RCC 7860 (cell line): ENCODE data around the gene FOSL2.

Experiments
- DNase-seq: peaks from one replicate; pipeline ENCODE4 v3.0.0-alpha.2; 2015; ENCODE audit warnings: low spot score
- FAIRE-seq: peaks from 2 replicates; lab custom pipeline; 2012; peaks lifted over from hg19 to GRCh38; lab: Jason Lieb, UNC

FOSL2 gene

GRCh38 chr2:28391564-28392296, 928 bp upstream of the FOSL2 start:
- DNase-seq = peak; percentile 84
- no peak for FAIRE-seq

DNA sequence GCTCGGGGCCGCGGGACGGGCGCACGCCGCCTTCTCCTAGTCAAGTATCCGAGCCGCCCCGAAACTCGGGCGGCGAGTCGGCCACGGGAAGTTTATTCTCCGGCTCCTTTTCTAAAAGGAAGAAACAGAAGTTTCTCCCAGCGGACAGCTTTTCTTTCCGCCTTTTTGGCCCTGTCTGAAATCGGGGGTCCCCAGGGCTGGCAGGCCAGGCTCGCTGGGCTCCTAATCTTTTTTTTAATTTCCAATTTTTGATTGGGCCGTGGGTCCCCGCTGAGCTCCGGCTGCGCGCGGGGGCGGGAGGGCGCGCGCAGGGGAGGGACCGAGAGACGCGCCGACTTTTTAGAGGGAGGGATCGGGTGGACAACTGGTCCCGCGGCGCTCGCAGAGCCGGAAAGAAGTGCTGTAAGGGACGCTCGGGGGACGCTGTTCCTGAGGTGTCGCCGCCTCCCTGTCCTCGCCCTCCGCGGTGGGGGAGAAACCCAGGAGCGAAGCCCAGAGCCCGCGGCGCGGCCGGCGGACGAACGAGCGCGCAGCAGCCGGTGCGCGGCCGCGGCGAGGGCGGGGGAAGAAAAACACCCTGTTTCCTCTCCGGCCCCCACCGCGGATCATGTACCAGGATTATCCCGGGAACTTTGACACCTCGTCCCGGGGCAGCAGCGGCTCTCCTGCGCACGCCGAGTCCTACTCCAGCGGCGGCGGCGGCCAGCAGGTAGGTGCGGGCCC, 617 bp downstream of the FOSL2 start:
- peak; percentile 22 for DNase-seq
- FAIRE-seq = no peak

DNA sequence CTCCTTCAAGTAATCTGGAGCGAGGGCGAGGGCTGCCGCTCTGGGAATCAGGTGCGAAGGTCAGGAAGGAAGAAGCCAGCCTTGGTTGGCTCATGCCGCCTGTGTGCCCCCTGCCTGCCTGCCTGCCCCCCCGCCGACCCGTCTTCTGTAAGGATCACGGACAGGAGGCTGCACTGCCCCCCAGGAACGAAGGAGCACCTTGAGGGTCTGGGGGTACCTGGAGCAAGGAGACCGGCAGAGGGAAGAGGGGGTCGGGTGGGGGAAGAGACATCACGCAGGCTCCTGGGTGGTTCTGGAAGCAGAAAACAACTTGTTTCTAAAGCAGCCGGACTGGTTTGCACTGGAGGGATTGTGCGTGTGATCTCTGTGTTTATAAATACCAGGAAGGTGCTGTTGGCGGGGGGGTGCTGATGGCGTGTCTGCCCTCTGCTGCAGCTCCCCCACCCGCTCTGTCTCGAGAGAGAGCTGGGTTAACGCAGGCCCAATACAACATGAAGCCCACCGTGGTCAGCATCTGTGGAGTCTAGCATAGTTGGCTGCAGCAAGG, 1.7 kb downstream of the FOSL2 start:
- peak; percentile 28 for DNase-seq
- no peak for FAIRE-seq

- FAIRE-seq (no peak), DNase-seq (peak; percentile 4)
These were observed 2.3 kb downstream of the FOSL2 start for GRCh38 chr2:28394997-28395333.

DNA sequence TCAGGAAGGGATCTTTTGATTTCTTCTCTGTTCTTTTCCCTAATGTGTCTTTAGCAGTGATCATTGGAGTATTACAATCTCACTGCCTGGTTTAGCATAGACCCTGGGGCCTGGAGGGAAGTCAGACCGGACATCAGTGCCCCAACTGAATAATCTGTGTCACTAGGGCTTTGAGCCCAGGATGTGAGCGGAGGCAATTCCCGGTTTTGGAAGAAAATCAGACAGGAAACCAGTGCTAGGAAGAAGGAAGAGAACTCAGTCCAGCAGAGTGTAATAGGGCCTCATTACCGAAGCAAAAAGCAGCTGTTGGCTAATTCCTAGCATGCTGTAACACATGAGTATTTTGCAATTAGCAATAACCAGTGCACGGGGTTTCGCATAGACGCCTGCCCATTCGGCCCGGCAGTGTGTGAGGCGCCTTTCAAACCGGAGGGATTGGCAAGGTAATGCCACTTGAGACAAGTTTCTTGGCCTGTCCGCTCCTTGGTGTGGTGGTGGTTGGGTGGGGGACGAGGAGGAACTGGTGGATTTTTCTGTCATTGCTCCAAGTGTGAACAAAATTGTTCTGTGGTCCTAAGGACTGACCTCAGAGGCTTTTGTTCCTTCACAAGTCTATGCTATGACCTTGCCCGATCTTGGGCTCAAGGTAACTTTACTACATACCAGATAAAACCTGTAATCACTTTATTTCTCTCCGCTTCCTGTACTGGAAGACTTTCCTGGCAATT, 2.8 kb downstream of the FOSL2 start:
- FAIRE-seq (no peak), DNase-seq (peak; percentile 50)

GRCh38 chr2:28397043-28397381, 4.4 kb downstream of the FOSL2 start:
- no peak for DNase-seq
- FAIRE-seq = no peak

DNA sequence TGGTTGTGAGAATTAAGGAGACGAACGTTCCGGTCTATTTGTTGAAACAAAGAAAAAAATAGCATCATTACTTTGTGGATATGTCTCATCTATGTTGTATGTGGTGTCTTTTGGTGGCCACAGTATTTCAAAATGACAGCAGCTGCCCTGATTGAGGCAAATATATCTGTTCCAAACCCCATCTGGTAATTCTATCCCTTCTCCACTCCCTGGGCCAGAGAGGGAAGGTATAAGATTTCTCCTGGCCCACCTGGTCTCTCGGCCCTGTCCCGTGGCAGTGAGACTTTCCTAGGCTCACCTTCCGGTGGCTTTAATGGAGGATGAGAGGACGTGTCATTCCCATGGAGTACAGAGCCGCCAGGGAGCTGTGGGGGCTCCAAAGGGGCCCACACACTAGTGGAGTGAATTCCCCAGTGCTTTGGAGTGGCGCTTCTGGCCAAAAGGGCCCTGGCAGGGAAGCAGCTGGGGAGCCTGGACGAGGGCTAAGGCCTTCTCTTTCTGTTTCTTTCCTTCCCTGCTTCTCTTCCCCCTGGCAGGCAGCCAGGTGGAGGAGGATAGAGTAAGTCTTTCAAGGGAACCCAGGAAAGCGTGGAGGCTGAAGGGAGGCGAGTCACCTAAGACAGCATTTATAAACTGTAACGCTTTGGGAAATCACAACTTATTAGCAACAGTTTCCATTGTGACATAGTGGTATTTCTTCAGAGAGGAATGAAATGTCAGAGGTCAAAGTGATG, 5.6 kb downstream of the FOSL2 start:
- peak; percentile 65 for DNase-seq
- peak; percentile 48 for FAIRE-seq

DNA sequence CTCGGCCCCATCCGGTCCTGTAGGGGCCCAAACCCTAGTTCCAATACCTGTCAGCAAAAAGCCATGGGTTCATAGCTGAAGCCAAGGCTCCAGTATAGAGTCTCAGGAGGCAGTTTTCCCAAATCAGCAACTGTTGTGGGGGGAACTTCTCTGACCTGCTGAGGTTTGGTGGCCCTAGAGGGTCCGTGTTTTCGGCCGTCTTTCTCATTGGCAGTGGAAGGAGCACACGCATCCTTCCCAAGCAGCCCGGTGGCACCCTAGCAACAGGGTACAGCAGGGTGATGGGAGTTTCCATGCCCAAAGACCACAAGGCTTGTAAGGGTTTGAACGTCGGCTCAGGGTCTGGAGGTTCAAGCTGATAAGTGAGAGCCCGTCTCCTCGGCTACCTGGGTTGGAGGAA, 6.6 kb downstream of the FOSL2 start:
- DNase-seq = no peak
- no peak for FAIRE-seq

DNA sequence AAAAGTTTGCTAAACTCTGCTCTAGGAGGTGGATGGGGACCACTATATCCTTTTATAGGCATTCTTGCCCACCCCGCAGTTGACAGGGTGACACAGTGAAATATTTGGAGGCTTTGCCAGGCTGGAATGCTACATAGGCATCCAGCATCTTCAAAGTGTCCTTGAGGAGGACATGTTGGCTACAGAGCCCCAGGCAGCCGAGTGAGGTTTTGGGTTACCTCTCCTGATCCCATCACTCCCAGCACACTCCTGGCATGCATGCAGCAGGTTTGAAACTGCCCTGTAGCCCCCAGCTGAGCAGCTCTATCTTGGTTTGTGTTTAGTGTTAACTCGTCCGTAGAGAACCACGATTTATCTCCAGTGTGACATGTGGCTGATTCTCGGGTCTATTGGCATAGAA, 7.3 kb downstream of the FOSL2 start:
- FAIRE-seq = no peak
- peak; percentile 5 for DNase-seq

DNA sequence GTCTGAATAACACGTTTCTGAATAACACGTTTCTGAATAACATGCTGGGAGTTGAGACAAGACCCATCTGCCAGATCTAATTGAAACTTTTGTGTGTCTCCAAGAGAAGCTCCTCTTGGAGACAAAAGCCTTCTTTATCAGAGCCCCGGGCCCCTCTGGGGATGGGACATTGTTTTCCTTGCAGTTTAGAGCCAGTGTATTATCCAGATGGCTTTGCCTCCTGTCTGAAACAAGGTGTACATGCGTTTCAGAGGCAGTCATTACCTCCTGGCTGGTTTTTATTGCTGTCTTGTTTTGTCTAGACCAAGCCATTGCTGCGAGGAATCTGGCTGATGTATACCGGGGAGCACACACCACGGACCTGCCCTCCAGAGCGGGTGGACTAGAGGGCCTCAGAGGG, 7.8 kb downstream of the FOSL2 start:
- DNase-seq (no peak), FAIRE-seq (no peak)

- DNase-seq (peak; percentile 3), FAIRE-seq (no peak)
These were observed 8.3 kb downstream of the FOSL2 start for GRCh38 chr2:28400921-28401320.

DNA sequence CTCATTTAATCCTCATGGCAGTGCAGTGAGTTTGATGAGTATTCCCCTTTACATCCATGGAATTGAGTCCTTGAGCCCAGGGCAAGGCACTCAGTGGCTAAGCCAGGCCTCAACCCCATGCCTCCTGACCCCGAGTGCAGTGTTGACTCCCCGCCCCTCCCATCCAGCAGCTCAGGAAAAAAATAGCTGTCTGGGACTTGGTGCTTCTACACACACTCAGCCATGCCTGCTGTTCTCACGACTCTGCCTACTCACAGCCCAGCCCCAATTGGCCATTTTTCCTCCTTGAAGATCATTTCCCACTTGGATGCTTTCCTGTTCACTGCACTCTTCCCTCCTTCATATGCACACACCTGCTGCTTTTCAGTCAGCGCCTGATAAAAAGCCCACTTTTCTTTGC, 8.8 kb downstream of the FOSL2 start:
- peak; percentile 13 for DNase-seq
- FAIRE-seq = no peak

DNA sequence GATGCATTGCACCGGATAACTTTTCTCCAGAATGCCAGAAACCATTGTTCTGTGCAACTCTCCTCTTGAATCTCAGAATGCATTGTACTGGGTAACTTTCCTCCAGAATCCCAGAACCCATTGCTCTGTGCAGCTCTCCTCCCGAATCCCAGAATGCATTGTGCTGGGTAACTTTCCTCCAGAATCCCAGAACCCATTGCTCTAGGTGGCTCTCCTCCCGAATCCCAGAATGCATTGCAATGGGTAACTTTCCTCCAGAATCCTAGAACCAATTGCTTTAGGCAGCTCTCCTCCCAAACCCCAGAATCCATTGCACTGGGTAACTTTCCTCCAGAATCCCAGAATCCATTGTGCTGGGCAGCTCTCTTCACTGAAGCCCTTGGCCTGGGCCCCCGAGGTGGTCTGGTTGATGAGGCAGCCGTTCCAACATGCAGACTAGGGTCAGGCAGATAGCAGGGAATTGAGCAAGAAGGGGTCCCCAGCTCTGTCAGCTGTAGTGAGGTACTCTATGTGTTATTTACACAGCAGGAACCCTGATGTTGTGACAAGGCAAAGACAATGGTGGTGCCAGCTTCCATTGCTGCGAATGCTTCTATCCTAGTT, 9.4 kb downstream of the FOSL2 start:
- FAIRE-seq = no peak
- no peak for DNase-seq

DNA sequence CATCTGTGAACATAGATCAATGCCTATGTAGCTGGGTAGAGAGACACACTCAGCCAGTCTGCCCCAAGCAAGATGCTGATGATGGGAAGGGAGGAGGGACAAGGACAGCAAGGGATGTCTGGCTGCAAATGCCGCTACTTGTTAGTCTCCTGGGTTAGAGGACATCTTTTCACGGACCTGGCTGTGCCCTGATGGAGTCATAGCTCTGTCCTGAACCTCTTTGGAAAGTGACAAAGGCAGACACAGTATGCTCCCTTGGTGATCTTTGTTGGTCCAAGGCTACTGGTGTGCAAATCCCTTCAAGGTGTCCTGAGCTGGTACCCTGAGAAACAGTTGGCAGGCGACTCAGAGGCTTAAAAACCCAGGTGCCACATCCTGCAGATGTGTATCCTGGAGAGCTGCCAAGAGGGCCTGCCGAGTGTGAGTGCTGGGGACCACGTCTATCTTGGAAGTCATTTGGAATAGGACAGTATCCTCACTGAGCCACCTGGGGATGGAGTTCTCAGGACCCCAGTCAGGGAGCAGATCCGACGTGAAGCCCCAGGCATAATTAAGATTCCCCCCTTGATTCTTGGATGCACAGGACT, 10.8 kb downstream of the FOSL2 start:
- FAIRE-seq (no peak), DNase-seq (peak; percentile 55)

- FAIRE-seq (no peak), DNase-seq (no peak)
These were observed 11.4 kb downstream of the FOSL2 start for GRCh38 chr2:28404086-28404485.

DNA sequence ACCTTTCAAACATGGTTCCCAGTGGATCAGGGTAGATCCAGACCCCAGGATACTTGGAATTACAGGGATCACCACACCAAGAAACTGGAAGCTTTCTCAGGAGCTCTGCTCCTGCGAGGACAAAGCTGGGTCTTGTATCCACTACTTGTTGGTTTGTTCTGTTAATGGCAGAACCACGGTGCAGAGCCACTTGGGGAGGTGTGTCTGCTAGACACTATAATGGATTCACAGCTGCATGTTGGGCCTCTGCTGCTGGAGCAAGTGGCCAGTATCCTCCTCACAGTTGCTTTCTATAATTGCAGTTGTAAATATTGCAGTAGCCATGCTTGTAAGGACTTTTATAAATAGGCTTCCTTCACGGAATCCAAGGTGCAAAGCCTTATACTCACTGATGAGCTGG, 12.9 kb downstream of the FOSL2 start:
- DNase-seq (no peak), FAIRE-seq (no peak)

DNA sequence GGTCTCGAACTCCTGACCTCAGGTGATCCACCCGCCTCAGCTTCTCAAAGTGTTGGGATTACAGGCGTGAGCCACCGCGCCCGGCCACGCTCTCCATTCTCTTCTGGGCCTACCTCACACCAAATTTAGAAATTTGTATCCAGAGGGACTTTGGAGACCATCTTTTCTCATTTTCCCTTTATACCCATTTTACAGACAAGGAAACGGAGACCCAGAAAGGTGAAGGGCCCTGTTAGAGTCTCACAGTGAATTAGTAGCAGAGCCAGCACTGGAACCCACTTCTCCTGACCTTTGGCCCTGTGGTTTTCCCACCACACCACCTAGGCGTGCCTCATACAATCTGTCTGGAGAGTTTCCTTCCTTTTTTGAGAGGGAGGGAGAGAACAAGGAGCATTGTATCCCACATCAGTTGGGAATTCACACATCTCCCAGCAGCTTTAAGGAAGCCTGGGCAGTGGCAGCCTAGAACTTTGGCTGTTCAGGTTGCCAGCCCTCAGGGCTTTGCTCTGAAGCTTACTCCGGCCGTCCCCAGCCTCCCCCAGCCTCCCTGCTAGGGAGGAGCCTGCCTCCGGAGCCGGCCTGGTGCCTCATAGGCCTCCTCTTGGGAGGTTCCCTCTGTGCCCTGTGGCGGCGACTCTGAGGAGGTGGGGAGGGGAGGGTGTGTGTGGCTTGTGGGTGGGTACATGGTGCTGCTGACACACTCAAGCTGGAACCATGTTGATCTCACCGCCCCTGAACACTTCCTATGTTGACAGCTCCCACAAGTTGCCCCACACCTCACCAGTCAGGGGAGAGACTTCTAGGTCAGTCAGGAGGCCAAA, 13.8 kb downstream of the FOSL2 start:
- FAIRE-seq = peak; percentile 90
- DNase-seq = peak; percentile 93

DNA sequence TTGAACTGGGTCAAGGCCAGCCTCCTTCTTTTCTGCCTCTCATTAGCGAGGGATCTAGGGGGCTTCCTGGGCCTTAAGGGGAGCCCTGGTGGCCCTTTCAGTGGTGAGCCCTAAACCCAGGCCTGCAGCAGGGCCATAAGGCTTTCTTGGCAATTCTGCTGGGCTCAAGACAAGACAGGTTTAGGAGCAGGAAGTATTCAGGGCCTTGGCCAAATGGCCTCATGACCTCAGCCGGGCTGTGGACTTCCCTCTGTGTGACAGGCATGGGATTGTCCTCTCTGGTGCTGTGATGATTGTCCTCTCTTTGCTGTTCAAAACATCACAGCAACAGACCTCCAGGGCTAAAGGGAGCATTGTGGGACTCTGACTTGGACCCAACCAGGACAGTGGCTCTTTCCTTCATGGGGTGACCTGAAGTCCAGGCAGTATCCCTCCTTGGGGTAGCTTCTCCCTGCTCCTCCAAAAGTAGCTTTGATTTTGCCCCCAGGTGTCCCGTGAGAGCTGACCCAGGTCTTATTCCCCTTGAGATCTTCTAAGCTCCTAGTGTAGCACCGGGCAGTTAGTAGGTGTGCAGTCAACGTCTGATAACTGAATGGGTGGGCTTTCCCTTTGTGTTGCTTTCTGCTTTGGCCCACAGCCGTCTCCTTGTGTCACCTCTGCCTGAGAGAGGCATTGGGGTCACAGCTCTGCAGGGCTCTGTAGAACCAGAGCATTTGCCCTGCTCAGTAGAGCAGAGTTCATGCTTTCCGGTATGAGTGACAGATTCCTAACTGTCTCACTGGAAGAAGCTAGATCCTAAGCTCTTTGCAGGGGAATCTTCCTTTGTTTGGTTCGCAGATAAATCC, 14.7 kb downstream of the FOSL2 start:
- DNase-seq = no peak
- no peak for FAIRE-seq
